Thyroid gland (tissue), 4 donors: ENCODE measurements around the gene PLD4.

ENCODE experiments used
- CTCF ChIP-seq, 6 experiments: fragments of 200-600 bp in 3 of 6; fragments of 450-650 bp in 3 of 6; sonication (generic) in 3 of 6; IDR thresholded peaks; one replicate each; pipeline ENCODE4 v1.5.1; 2016 to 2019; ENCODE audit warnings: antibody characterized with exemption in 6 of 6, mild to moderate bottlenecking in 2 of 6, inconsistent platforms in 1 of 6, moderate library complexity in 1 of 6
- POLR2A ChIP-seq, 2 donors: fragments of 450-650 bp; IDR thresholded peaks; one replicate each; pipeline ENCODE4 v1.6.1; 2017; ENCODE audit warnings: antibody characterized with exemption in 2 of 2, mild to moderate bottlenecking in 2 of 2, moderate library complexity in 1 of 2

DNA sequence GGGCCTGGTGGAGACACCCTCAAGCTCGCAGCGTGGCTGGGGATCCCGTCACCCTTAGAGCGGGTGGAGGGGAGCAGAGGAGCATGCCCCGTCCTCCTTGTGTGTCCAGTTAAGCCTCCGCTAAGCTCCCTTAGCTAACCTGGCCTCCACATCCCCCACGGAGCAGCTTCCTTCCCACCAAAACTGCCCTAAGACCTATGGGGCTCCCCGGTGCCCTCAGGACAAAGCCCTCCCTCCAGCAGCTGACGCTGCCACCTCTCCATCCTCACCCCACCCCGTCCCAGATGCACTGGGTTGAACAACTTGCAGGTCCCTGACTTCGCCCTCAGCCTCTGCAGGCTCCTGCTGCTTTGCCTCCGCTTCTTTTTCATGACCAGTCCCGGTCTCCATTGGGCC, 49.5 kb downstream of the PLD4 start:
- TF ChIP-seq CTCF (IDR thresholded peaks at IDR 0.05) = no peak
- TF ChIP-seq POLR2A (IDR thresholded peaks at IDR 0.05) = no peak
